ENCODE data around the gene GID8. TPM values are rescaled to one million over a fixed set of nuclear protein-coding genes. Genes with fewer than 3 reads are reported as not detected.
A peak's percentile ranks its signal among the peaks of the same experiment; 100 is the strongest.

Gene GID8
- total and polyA plus RNA-seq, 2 of the 13 experiments (the other 11 are each of a cell fraction or from before 2014, with no cell fraction given): 39.6 to 59.8 TPM

GRCh38 chr20:62952373-62952967, 14.5 kb downstream of the GID8 start, which contains the start of gene SLC17A9 (continued):
- no peak; the same call in 1 of the 2 replicates for TF ChIP-seq ZBTB42 (CRISPR knock-in tag; IDR thresholded peaks at IDR 0.05)
- TF ChIP-seq ZNF510 (CRISPR knock-in tag; IDR thresholded peaks at IDR 0.05; ENCODE audit: low read depth): peak; percentile 70; the same call in 1 of the 2 replicates
- TF ChIP-seq TEAD3 (CRISPR knock-in tag; optimal IDR thresholded peaks at IDR 0.05; ENCODE audit: borderline replicate concordance): peak; percentile 91
- peak; percentile 74; the same call in 1 of the 2 replicates for TF ChIP-seq ZMYM2 (CRISPR knock-in tag; IDR thresholded peaks at IDR 0.05)
- TF ChIP-seq FOXA1 (IDR thresholded peaks at IDR 0.05): no peak
- 0 out of 2 replicates have a peak, but pooled peaks have one; percentile 39 for TF ChIP-seq FOXA1 (CRISPR knock-in tag; IDR thresholded peaks at IDR 0.05)
- peak; percentile 78; the same call in 1 of the 2 replicates for TF ChIP-seq ZBTB25 (CRISPR knock-in tag; IDR thresholded peaks at IDR 0.05)
- TF ChIP-seq ZNF563 (CRISPR knock-in tag; IDR thresholded peaks at IDR 0.05): peak; percentile 94
- TF ChIP-seq MYPOP (CRISPR knock-in tag; IDR thresholded peaks at IDR 0.05): peak; percentile 57; the same call in 1 of the 2 replicates
- no peak for TF ChIP-seq TIGD3 (CRISPR knock-in tag; IDR thresholded peaks at IDR 0.05; ENCODE audit: borderline replicate concordance)
- TF ChIP-seq BCLAF1 (IDR thresholded peaks at IDR 0.05): no peak
- peak; percentile 72; the same call in 1 of the 2 replicates for TF ChIP-seq SIX4 (CRISPR knock-in tag; IDR thresholded peaks at IDR 0.05)
- TF ChIP-seq ZNF704 (CRISPR knock-in tag; IDR thresholded peaks at IDR 0.05; ENCODE audit: borderline replicate concordance): no peak; the same call in 1 of the 2 replicates
- peak; percentile 98 for TF ChIP-seq ZNF607 (CRISPR knock-in tag; IDR thresholded peaks at IDR 0.05; ENCODE audit: borderline replicate concordance)
- TF ChIP-seq ZNF670 (CRISPR knock-in tag; IDR thresholded peaks at IDR 0.05; ENCODE audit: borderline replicate concordance): peak; percentile 95
- peak; percentile 79 for TF ChIP-seq FOXA3 (CRISPR knock-in tag; IDR thresholded peaks at IDR 0.05)
- TF ChIP-seq ZNF274 (CRISPR knock-in tag; IDR thresholded peaks at IDR 0.05): peak; percentile 95
- TF ChIP-seq THYN1 (CRISPR knock-in tag; IDR thresholded peaks at IDR 0.05; ENCODE audit: borderline replicate concordance, low read depth): 0 out of 2 replicates have a peak, but pooled peaks have one; percentile 52
- TF ChIP-seq ZSCAN12 (CRISPR knock-in tag; IDR thresholded peaks at IDR 0.05): no peak
- 0 out of 2 replicates have a peak, but pooled peaks have one; percentile 47 for TF ChIP-seq ZNF234 (CRISPR knock-in tag; conservative IDR thresholded peaks at IDR 0.05)
- TF ChIP-seq NONO (IDR thresholded peaks at IDR 0.05): no peak
- TF ChIP-seq NONO (CRISPR knock-in tag; conservative IDR thresholded peaks at IDR 0.05): peak; percentile 97
